ENCODE measurements around the gene PTPRM.

DNA sequence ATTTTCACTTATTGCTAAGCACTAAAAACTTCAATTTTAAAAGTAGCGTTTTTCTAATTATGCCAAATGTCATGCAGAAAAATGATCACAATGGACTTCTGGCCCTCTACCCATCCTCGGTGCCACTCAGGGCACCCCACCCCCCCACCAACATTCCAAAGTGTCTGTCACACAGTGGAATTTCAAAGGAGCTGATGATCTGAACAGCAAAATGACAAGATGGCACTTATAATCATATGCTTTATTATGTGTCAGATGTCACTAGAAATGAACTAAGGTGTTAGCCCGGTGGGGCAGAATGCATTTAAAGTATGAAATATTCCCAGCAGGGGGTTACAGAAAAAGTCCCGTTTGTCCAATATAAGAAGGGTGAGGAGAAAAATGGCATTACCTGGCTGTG lies 681.5 kb downstream of the PTPRM start:
- TF ChIP-seq, protein P1, sequence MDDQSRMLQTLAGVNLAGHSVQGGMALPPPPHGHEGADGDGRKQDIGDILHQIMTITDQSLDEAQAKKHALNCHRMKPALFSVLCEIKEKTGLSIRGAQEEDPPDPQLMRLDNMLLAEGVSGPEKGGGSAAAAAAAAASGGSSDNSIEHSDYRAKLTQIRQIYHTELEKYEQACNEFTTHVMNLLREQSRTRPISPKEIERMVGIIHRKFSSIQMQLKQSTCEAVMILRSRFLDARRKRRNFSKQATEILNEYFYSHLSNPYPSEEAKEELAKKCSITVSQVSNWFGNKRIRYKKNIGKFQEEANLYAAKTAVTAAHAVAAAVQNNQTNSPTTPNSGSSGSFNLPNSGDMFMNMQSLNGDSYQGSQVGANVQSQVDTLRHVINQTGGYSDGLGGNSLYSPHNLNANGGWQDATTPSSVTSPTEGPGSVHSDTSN (IDR thresholded peaks at IDR 0.05) = no peak
- TF ChIP-seq, protein P2, sequence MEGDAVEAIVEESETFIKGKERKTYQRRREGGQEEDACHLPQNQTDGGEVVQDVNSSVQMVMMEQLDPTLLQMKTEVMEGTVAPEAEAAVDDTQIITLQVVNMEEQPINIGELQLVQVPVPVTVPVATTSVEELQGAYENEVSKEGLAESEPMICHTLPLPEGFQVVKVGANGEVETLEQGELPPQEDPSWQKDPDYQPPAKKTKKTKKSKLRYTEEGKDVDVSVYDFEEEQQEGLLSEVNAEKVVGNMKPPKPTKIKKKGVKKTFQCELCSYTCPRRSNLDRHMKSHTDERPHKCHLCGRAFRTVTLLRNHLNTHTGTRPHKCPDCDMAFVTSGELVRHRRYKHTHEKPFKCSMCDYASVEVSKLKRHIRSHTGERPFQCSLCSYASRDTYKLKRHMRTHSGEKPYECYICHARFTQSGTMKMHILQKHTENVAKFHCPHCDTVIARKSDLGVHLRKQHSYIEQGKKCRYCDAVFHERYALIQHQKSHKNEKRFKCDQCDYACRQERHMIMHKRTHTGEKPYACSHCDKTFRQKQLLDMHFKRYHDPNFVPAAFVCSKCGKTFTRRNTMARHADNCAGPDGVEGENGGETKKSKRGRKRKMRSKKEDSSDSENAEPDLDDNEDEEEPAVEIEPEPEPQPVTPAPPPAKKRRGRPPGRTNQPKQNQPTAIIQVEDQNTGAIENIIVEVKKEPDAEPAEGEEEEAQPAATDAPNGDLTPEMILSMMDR (IDR thresholded peaks at IDR 0.05) = no peak
- TF ChIP-seq, protein P3, sequence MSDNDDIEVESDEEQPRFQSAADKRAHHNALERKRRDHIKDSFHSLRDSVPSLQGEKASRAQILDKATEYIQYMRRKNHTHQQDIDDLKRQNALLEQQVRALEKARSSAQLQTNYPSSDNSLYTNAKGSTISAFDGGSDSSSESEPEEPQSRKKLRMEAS (IDR thresholded peaks at IDR 0.05) = no peak
- TF ChIP-seq, protein P4, sequence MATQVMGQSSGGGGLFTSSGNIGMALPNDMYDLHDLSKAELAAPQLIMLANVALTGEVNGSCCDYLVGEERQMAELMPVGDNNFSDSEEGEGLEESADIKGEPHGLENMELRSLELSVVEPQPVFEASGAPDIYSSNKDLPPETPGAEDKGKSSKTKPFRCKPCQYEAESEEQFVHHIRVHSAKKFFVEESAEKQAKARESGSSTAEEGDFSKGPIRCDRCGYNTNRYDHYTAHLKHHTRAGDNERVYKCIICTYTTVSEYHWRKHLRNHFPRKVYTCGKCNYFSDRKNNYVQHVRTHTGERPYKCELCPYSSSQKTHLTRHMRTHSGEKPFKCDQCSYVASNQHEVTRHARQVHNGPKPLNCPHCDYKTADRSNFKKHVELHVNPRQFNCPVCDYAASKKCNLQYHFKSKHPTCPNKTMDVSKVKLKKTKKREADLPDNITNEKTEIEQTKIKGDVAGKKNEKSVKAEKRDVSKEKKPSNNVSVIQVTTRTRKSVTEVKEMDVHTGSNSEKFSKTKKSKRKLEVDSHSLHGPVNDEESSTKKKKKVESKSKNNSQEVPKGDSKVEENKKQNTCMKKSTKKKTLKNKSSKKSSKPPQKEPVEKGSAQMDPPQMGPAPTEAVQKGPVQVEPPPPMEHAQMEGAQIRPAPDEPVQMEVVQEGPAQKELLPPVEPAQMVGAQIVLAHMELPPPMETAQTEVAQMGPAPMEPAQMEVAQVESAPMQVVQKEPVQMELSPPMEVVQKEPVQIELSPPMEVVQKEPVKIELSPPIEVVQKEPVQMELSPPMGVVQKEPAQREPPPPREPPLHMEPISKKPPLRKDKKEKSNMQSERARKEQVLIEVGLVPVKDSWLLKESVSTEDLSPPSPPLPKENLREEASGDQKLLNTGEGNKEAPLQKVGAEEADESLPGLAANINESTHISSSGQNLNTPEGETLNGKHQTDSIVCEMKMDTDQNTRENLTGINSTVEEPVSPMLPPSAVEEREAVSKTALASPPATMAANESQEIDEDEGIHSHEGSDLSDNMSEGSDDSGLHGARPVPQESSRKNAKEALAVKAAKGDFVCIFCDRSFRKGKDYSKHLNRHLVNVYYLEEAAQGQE (IDR thresholded peaks at IDR 0.05) = no peak
- TF ChIP-seq HEYL (CRISPR knock-in tag; IDR thresholded peaks at IDR 0.05) = no peak
- TF ChIP-seq CEBPB (IDR thresholded peaks at IDR 0.05) = no peak
- TF ChIP-seq, protein P5, sequence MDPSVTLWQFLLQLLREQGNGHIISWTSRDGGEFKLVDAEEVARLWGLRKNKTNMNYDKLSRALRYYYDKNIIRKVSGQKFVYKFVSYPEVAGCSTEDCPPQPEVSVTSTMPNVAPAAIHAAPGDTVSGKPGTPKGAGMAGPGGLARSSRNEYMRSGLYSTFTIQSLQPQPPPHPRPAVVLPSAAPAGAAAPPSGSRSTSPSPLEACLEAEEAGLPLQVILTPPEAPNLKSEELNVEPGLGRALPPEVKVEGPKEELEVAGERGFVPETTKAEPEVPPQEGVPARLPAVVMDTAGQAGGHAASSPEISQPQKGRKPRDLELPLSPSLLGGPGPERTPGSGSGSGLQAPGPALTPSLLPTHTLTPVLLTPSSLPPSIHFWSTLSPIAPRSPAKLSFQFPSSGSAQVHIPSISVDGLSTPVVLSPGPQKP (IDR thresholded peaks at IDR 0.05; ENCODE audit: low read depth, low read length) = no peak
- no peak for TF ChIP-seq POLR2AphosphoS2 (conservative IDR thresholded peaks at IDR 0.05; ENCODE audit: low read length)
- no peak for TF ChIP-seq MYC (IDR thresholded peaks at IDR 0.05; ENCODE audit: borderline replicate concordance, low read length)
- TF ChIP-seq RAD21 (conservative IDR thresholded peaks at IDR 0.05 in 1 of 2, IDR thresholded peaks at IDR 0.05 in 1 of 2) = no peak
- no peak for TF ChIP-seq KDM5A (IDR thresholded peaks at IDR 0.05)
- no peak for TF ChIP-seq JUN (IDR thresholded peaks at IDR 0.05)
- TF ChIP-seq KDM1A (IDR thresholded peaks at IDR 0.05; ENCODE audit: low read depth) = no peak
